Gastroesophageal sphincter (tissue), 4 donors: Measurements from ENCODE around the gene TP53BP2. TPM values are rescaled to one million over a fixed set of nuclear protein-coding genes. Genes with fewer than 3 reads are reported as not detected.
A peak's percentile ranks its signal among the peaks of the same experiment; 100 is the strongest.

ENCODE experiments used
- ATAC-seq: fragments of 150-250 bp; one replicate; pipeline ENCODE4 v1.9.1; 2016; ENCODE audit warnings: mild to moderate bottlenecking, moderate library complexity
- H3K27ac ChIP-seq, 4 donors: fragments of 200-600 bp; sonication (generic) in 3 of 4; 1 replicate in 3 of 4; 2 replicates in 1 of 4; pipeline ENCODE4 v1.5.1; 2016 to 2019
- H3K27me3 ChIP-seq: fragments of 200-600 bp; sonication (generic); one replicate; pipeline ENCODE4 v1.5.1; 2019
- H3K36me3 ChIP-seq, 2 donors: fragments of 200-600 bp; sonication (generic); one replicate each; pipeline ENCODE4 v1.5.1; 2019; ENCODE audit warnings: control low read depth in 1 of 2
- H3K4me1 ChIP-seq, 3 donors: fragments of 200-600 bp; sonication (generic); 1 replicate in 2 of 3; 2 replicates in 1 of 3; pipeline ENCODE4 v1.5.1; 2016 to 2019; ENCODE audit warnings: control low read depth in 2 of 3
- H3K4me3 ChIP-seq, 2 donors: fragments of 200-600 bp; sonication (generic); one replicate each; pipeline ENCODE4 v1.5.1; 2019; ENCODE audit warnings: mild to moderate bottlenecking in 1 of 2, moderate library complexity in 1 of 2
- H3K9me3 ChIP-seq, 3 donors: fragments of 200-600 bp; sonication (generic); one replicate each; pipeline ENCODE4 v1.5.1; 2017 to 2019; ENCODE audit warnings: control low read depth in 2 of 3
- CTCF ChIP-seq, 4 experiments: fragments of 200-600 bp in 2 of 4; fragments of 450-650 bp in 2 of 4; sonication (generic) in 1 of 4; IDR thresholded peaks; one replicate each; pipeline ENCODE4 v1.5.1; 2017 to 2019; ENCODE audit warnings: antibody characterized with exemption in 4 of 4, mild to moderate bottlenecking in 2 of 4, moderate library complexity in 2 of 4
- EP300 ChIP-seq: sonication (generic); formaldehyde crosslinking; IDR thresholded peaks from one replicate; pipeline ENCODE4 v1.6.1; 2017; ENCODE audit warnings: antibody characterized with exemption, mild to moderate bottlenecking
- POLR2A ChIP-seq, 2 donors: fragments of 450-650 bp; IDR thresholded peaks; one replicate each; pipeline ENCODE4 v1.6.1; 2017; ENCODE audit warnings: antibody characterized with exemption in 2 of 2, mild to moderate bottlenecking in 2 of 2, moderate library complexity in 1 of 2
- POLR2AphosphoS5 ChIP-seq: sonication (generic); formaldehyde crosslinking; IDR thresholded peaks from one replicate; pipeline ENCODE4 v1.6.1; 2017; ENCODE audit warnings: antibody characterized with exemption
- WGBS, 2 donors: methylation state at CpG; one replicate each; pipeline ENCODE4 v1.1.5; 2018; ENCODE audit warnings: low coverage in 1 of 2; 5-methylcytosine and 5-hydroxymethylcytosine counted together
- total RNA-seq, 4 donors: library from RNA; depleted of rRNA; stranded (reverse); fragments of >200 nt; gene quantifications; one replicate each; pipeline ENCODE4 v1.1.0, GENCODE V29; 2016

Gene TP53BP2
- total RNA-seq, 4 donors from 2014 or later: 30.0 to 85.3 (median 52.3) TPM

GRCh38 chr1:223838125-223838854 lies 7.5 kb downstream of the TP53BP2 start:
- Histone ChIP-seq H3K4me1 (peaks cover 3 to 92% (median 50%) of the 10 kb centered on the region in 3 donors), H3K27ac (peak overlapping the region in 2 of 4 donors; percentile 19 to 34)

GRCh38 chr1:223837687-223838086 lies 8.1 kb downstream of the TP53BP2 start:
- TF ChIP-seq POLR2AphosphoS5: no peak
- TF ChIP-seq EP300: no peak
- TF ChIP-seq POLR2A (IDR thresholded peaks at IDR 0.05): no peak
- TF ChIP-seq CTCF (IDR thresholded peaks at IDR 0.05): no peak
- WGBS, 2 donors: 60 to 69% methylated on average over 8 to 10 of the region's 10 CpGs
- ATAC-seq: no peak
- Histone ChIP-seq H3K4me1 (peaks cover 3 to 91% (median 49%) of the 10 kb centered on the region in 3 donors), H3K4me3 (no peak overlapping the region), H3K27me3 (no peaks in the 10 kb centered on the region), H3K27ac (peak overlapping the region in 1 of 4 donors; percentile 34), H3K9me3 (no peaks in the 10 kb centered on the region), H3K36me3 (no peaks in the 10 kb centered on the region)

More at GRCh38 chr1:223838125-223838854, 7.5 kb downstream of the TP53BP2 start:
- Histone ChIP-seq H3K9me3 (no peaks in the 10 kb centered on the region), H3K27me3 (no peaks in the 10 kb centered on the region), H3K36me3 (no peaks in the 10 kb centered on the region), H3K4me3 (no peak overlapping the region)
- WGBS, 2 donors: 75 to 86% methylated on average over 5 of the region's 5 CpGs
- ATAC-seq: no peak
- TF ChIP-seq EP300: no peak
- no peak for TF ChIP-seq CTCF (IDR thresholded peaks at IDR 0.05)
- no peak for TF ChIP-seq POLR2A (IDR thresholded peaks at IDR 0.05)
- no peak for TF ChIP-seq POLR2AphosphoS5

GRCh38 chr1:223837206-223837605 lies 8.5 kb downstream of the TP53BP2 start:
- no peaks in the 10 kb centered on the region for H3K36me3 ChIP-seq
- TF ChIP-seq CTCF (IDR thresholded peaks at IDR 0.05) (no peak), POLR2AphosphoS5 (no peak), EP300 (no peak), POLR2A (IDR thresholded peaks at IDR 0.05) (no peak)
- no peaks in the 10 kb centered on the region for H3K9me3 ChIP-seq
- 20 to 50% methylated on average over 1 of the region's 1 CpG for WGBS, 2 donors
- peaks cover 5 to 91% (median 50%) of the 10 kb centered on the region in 3 donors for H3K4me1 ChIP-seq
- no peak for ATAC-seq
- no peaks in the 10 kb centered on the region for H3K27me3 ChIP-seq
- no peak overlapping the region for H3K4me3 ChIP-seq
- peak overlapping the region in 1 of 4 donors; percentile 34 for H3K27ac ChIP-seq

- Histone ChIP-seq H3K4me3 (no peak overlapping the region), H3K4me1 (peaks cover 9 to 91% (median 46%) of the 10 kb centered on the region in 3 donors), H3K27me3 (no peaks in the 10 kb centered on the region), H3K27ac (peak overlapping the region in 2 of 4 donors; percentile 26 to 62), H3K36me3 (no peaks in the 10 kb centered on the region), H3K9me3 (no peaks in the 10 kb centered on the region)
- 75 to 83% methylated on average over 1 of the region's 1 CpG for WGBS, 2 donors
- TF ChIP-seq POLR2AphosphoS5 (no peak), EP300 (no peak), POLR2A (IDR thresholded peaks at IDR 0.05) (no peak), CTCF (IDR thresholded peaks at IDR 0.05) (no peak)
- no peak for ATAC-seq
Observed at GRCh38 chr1:223836586-223836985, 9.2 kb downstream of the TP53BP2 start.

- Histone ChIP-seq H3K27ac (peak overlapping the region; percentile 56 to 77 (median 65)), H3K27me3 (no peaks in the 10 kb centered on the region), H3K36me3 (no peaks in the 10 kb centered on the region), H3K9me3 (no peaks in the 10 kb centered on the region), H3K4me3 (no peak overlapping the region), H3K4me1 (peaks cover 9 to 90% (median 40%) of the 10 kb centered on the region in 3 donors)
- no peak for ATAC-seq
- 72 to 81% methylated on average over 2 of the region's 2 CpGs for WGBS, 2 donors
- TF ChIP-seq POLR2AphosphoS5 (no peak), POLR2A (IDR thresholded peaks at IDR 0.05) (no peak), EP300 (no peak), CTCF (IDR thresholded peaks at IDR 0.05) (no peak)
Observed at GRCh38 chr1:223835754-223836153, 10.0 kb downstream of the TP53BP2 start.
